Right lobe of liver (tissue), 6 donors: ENCODE results near the gene IKBIP. TPM values are rescaled to one million over a fixed set of nuclear protein-coding genes. Genes with fewer than 3 reads are reported as not detected.

Experiments used
- ATAC-seq, 4 donors: fragments of 200-7000 bp; cut with Tn5 transposase; one replicate each; pipeline ENCODE4 v1.9.1; 2020; ENCODE audit warnings: mild to moderate bottlenecking in 4 of 4, moderate library complexity in 4 of 4
- DNase-seq, 3 donors: peaks; one replicate each; pipeline ENCODE4 v3.0.0-alpha.2; 2020
- H3K27ac ChIP-seq, 3 donors: fragments of 200-600 bp; one replicate each; pipeline ENCODE4 v1.8.0; 2022
- H3K27me3 ChIP-seq, 2 donors: fragments of 200-600 bp; one replicate each; pipeline ENCODE4 v1.8.0; 2022
- H3K36me3 ChIP-seq, 4 donors: fragments of 200-600 bp; sonication (generic) in 1 of 4; one replicate each; pipeline versions ENCODE4 v1.5.1 to v1.8.0; 2017 to 2022; ENCODE audit warnings: control low read depth in 1 of 4
- H3K4me1 ChIP-seq, 4 donors: fragments of 200-600 bp; sonication (generic) in 1 of 4; one replicate each; pipeline versions ENCODE4 v1.5.1 to v1.8.0; 2017 to 2022; ENCODE audit warnings: control low read depth in 1 of 4
- H3K4me3 ChIP-seq, 3 donors: fragments of 200-600 bp; one replicate each; pipeline ENCODE4 v1.8.0; 2022
- H3K9me3 ChIP-seq, 4 donors: fragments of 200-600 bp; sonication (generic) in 1 of 4; one replicate each; pipeline versions ENCODE4 v1.5.1 to v1.8.0; 2017 to 2022; ENCODE audit warnings: control low read depth in 1 of 4
- CTCF ChIP-seq, 4 donors: fragments of 200-600 bp in 3 of 4; fragments of 450-650 bp in 1 of 4; IDR thresholded peaks; one replicate each; pipeline versions ENCODE4 v1.5.1 to v1.8.0; 2016 to 2022; ENCODE audit warnings: antibody characterized with exemption in 4 of 4, mild to moderate bottlenecking in 2 of 4
- POLR2A ChIP-seq: fragments of 450-650 bp; IDR thresholded peaks from one replicate; pipeline ENCODE4 v1.6.1; 2017; ENCODE audit warnings: antibody characterized with exemption, mild to moderate bottlenecking
- WGBS: methylation state at CpG from one replicate; pipeline ENCODE4 v1.1.6; 2018; ENCODE audit warnings: low coverage, low lambda C conversion rate; ENCODE audit not compliant: insufficient coverage; ENCODE audit errors: missing lambda C conversion rate; 5-methylcytosine and 5-hydroxymethylcytosine counted together
- intact Hi-C, 2 donors: fragments of 100-400 bp; cut with DNase I; formaldehyde crosslinking; loops; one replicate each; pipeline versions ENCODE4 v1.11.2 to v1.14.1; 2022
- total RNA-seq, 6 experiments: library from RNA; depleted of rRNA in 2 of 6; stranded (reverse); fragments of >200 nt in 2 of 6; fragmentation: NEBNext Ultra II Directional in 3 of 6; extraction: Animal tissue kit (Norgen Biotek cat#: 25700) in 3 of 6; gene quantifications; one replicate each; pipeline versions ENCODE4 v1.1.0 to v1.2.4, GENCODE V29; 2016 to 2023
- donor health status: DM: no; HTN: yes; CAD: no.
- donor health status: DM: no; HTN: no; CAD: no.
- donor health status: DM: no; HTN: no; CAD: no.
- donor health status: DM: no; HTN: yes; CAD: no.
- donor health status: DM: no; HTN: yes; CAD: no.

The IKBIP gene
- total RNA-seq, 6 experiments from 2014 or later, result 2.8 to 12.6 (median 6.6) TPM

DNA sequence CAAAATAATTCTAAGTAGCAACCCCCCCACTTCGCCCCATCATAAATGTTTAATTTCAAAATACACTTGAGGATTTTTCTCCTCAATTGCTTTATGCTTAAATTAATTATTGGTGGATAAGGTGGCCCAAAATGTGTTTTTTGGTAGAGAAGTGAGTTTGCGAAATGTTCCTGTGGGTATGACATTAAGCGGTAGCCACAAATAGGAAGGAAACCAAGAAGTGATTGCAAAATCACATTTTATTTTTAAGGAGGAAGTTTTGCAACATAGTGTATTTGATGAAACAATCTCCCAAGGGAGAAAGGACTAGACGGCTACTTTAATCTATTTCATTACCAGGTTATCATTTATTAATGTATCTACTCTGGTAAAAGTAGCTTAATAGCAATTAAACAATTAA lies 25.6 kb downstream of the IKBIP start:
- no peaks in the 10 kb centered on the region for H3K36me3 ChIP-seq

GRCh38 chr12:98612696-98613334 lies 31.8 kb downstream of the IKBIP start:
- H3K36me3 ChIP-seq, result no peaks in the 10 kb centered on the region
- TF ChIP-seq CTCF (IDR thresholded peaks at IDR 0.05) (no peak), POLR2A (no peak)
- no peak overlapping the region for H3K27ac ChIP-seq
- H3K4me3 ChIP-seq, result no peak overlapping the region
- H3K27me3 ChIP-seq, result no peaks in the 10 kb centered on the region
- ATAC-seq (peak in 3 of 4 donors; percentile 20 to 47 (median 33)), DNase-seq (no peak)
- 67% methylated on average over 5 of the region's 5 CpGs for WGBS
- no peaks in the 10 kb centered on the region for H3K4me1 ChIP-seq
- no peaks in the 10 kb centered on the region for H3K9me3 ChIP-seq
- intact Hi-C loops, result no loop called here

More for the DNA sequence above, 25.6 kb downstream of the IKBIP start:
- H3K4me1 ChIP-seq, result peaks cover 0 to 3% (median 0%) of the 10 kb centered on the region in 4 donors
- peak in 3 of 4 donors; percentile 18 to 59 (median 44) for ATAC-seq
- H3K9me3 ChIP-seq, result no peaks in the 10 kb centered on the region
- TF ChIP-seq CTCF (IDR thresholded peaks at IDR 0.05) (no peak), POLR2A (no peak)
- H3K27ac ChIP-seq, result no peak overlapping the region
- no peaks in the 10 kb centered on the region for H3K27me3 ChIP-seq
- no peak for DNase-seq
- intact Hi-C loops, result no loop called here
- H3K4me3 ChIP-seq, result no peak overlapping the region
- 30% methylated on average over 4 of the region's 4 CpGs for WGBS

DNA sequence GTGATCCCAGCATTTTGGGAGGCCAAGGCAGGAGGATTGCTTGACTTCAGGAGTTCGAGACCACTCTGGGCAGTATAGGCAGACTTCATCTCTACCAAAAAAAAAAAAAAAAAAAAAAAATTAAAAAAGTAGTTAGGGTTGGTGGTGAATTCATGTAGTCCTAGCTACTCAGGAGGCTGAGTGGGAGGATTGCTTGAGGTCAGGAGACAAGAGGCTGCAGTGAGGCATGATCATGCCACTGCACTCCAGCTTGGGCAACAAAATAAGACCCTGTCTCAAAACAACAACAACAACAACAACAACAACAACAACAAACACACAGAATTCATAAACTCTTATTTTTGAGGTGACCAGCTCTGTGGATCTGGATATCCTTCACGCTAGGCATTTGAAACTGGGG lies 34.0 kb downstream of the IKBIP start:
- H3K4me3 ChIP-seq, result no peak overlapping the region
- WGBS, result 90% methylated on average over 2 of the region's 2 CpGs
- no peaks in the 10 kb centered on the region for H3K27me3 ChIP-seq
- TF ChIP-seq CTCF (IDR thresholded peaks at IDR 0.05), result no peak
- TF ChIP-seq POLR2A, result no peak
- intact Hi-C loops, result no loop called here
- DNase-seq (no peak), ATAC-seq (no peak)
- H3K36me3 ChIP-seq, result no peaks in the 10 kb centered on the region
- no peaks in the 10 kb centered on the region for H3K9me3 ChIP-seq
- H3K27ac ChIP-seq, result no peak overlapping the region
- no peaks in the 10 kb centered on the region for H3K4me1 ChIP-seq

DNA sequence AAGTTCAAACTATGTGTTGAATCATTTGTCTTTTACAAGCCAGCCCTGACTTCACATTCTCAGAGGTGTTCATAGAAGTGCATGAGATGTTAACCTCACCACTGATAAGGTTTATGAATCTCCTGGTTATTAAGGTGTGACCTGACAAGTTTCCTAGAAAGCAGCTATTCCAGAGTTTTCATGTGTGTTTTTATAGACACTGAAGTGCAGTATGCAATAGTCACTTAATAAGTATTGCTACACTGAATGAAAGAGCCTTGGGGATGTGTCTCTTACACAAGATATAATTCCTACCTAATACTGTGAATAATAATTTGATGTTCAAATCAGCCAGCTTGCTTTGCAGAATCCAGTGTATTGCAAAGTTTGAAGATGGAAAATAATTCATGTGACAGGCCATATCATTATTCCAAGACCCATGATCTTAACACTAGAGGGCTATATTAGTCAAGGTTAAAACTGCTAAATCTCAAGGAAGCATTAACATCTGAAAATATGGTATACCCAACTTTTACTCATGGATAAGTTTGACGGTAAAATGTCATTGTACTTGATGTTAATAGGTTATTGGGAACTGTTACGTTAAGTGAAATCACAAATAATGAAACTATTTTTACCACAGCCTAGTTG lies 38.1 kb downstream of the IKBIP start:
- TF ChIP-seq CTCF (IDR thresholded peaks at IDR 0.05), result peak in 1 of 4 donors; percentile 6
- no peak for TF ChIP-seq POLR2A
- Histone ChIP-seq H3K4me3 (no peak overlapping the region), H3K27ac (no peak overlapping the region), H3K27me3 (no peaks in the 10 kb centered on the region), H3K4me1 (no peaks in the 10 kb centered on the region), H3K9me3 (no peaks in the 10 kb centered on the region), H3K36me3 (peaks cover 10 to 23% (median 17%) of the 10 kb centered on the region in 4 donors)
- DNase-seq (no peak), ATAC-seq (peak in 2 of 4 donors; percentile 33 to 37)
- 44% methylated on average over 2 of the region's 2 CpGs for WGBS
- intact Hi-C loops, result no loop called here
